ENCODE data around the gene CNPY1.
"Not testable (repeated sequence)": the region's sequence is repeated elsewhere in the genome, so short reads cannot be mapped to it uniquely, and the experiment has no call there.

The CNPY1 gene

DNA sequence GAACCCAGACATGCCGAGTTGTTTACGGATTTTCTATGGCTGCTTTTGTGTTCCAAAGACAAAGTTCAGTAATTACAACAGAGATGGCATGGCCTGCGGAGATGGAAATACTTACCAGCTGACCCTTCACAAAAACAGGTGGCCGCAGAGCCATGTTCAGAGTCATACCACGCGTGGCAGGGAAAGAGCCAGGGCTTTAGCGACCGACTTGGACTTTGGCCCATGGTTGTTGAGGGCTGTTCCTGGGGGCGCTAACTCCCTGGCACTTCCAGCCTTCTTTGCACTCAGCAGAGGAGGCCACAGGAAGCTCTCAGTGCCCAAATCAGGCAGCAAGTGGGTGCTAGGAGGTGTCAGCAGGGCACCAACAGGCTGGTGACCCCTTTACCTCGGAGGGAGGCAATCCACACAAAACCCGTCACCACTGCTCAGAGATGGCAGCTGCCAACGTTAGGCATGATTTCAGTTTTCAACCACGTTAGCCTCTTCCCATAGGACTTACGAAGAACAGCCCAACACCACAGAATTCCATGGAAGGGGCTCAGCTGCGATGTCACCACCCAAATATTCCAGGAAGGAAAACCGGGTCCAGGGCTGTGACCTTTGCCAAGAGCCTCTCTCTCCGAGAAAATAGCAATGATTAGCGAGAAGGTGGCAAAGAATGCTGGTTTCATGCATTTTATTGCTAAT, 21.4 kb upstream of the CNPY1 start:
- no peak for DNase-seq (ENCODE audit: low read depth in 2 of 2)

GRCh38 chr7:155566011-155566836, 19.9 kb upstream of the CNPY1 start:
- DNase-seq (ENCODE audit: low read depth in 2 of 2): no peak
- TF ChIP-seq, protein P1, sequence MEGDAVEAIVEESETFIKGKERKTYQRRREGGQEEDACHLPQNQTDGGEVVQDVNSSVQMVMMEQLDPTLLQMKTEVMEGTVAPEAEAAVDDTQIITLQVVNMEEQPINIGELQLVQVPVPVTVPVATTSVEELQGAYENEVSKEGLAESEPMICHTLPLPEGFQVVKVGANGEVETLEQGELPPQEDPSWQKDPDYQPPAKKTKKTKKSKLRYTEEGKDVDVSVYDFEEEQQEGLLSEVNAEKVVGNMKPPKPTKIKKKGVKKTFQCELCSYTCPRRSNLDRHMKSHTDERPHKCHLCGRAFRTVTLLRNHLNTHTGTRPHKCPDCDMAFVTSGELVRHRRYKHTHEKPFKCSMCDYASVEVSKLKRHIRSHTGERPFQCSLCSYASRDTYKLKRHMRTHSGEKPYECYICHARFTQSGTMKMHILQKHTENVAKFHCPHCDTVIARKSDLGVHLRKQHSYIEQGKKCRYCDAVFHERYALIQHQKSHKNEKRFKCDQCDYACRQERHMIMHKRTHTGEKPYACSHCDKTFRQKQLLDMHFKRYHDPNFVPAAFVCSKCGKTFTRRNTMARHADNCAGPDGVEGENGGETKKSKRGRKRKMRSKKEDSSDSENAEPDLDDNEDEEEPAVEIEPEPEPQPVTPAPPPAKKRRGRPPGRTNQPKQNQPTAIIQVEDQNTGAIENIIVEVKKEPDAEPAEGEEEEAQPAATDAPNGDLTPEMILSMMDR (IDR thresholded peaks at IDR 0.05; ENCODE audit: low read depth, low read length): no peak

More for the DNA sequence above, 21.4 kb upstream of the CNPY1 start:
- TF ChIP-seq, protein P1 (IDR thresholded peaks at IDR 0.05; ENCODE audit: low read depth, low read length): no peak
- no peak overlapping the region for H3K4me3 ChIP-seq (replicated peaks in 1 of 2; ENCODE audit: low read depth in 2 of 2, low read length in 2 of 2)

DNA sequence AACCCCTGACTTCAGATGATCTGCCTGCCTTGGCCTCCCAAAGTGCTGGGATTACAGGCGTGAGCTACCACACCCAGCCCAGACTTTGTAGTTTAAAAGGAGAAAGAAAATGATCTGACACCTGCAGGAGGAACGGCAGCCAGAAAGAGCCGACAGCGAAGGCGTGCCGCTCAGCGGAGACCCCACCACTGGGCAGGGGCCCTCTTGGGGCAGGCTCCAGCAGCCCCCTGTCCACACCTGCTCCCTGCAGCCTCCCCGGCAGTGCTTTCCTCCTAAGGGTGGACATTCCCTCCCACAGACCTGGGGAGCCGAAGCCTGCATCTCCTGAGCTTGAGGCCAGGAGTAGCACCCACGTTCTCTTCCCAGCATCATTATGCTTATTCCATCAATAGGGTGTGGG, 19.2 kb upstream of the CNPY1 start:
- TF ChIP-seq, protein P1 (IDR thresholded peaks at IDR 0.05; ENCODE audit: low read depth, low read length): no peak
- H3K4me3 ChIP-seq (replicated peaks in 1 of 2; ENCODE audit: low read depth in 2 of 2, low read length in 2 of 2): no peak overlapping the region
- no peak for DNase-seq (ENCODE audit: low read depth in 2 of 2)

More at GRCh38 chr7:155566011-155566836, 19.9 kb upstream of the CNPY1 start:
- H3K4me3 ChIP-seq (replicated peaks in 1 of 2; ENCODE audit: low read depth in 2 of 2, low read length in 2 of 2): no peak overlapping the region

DNA sequence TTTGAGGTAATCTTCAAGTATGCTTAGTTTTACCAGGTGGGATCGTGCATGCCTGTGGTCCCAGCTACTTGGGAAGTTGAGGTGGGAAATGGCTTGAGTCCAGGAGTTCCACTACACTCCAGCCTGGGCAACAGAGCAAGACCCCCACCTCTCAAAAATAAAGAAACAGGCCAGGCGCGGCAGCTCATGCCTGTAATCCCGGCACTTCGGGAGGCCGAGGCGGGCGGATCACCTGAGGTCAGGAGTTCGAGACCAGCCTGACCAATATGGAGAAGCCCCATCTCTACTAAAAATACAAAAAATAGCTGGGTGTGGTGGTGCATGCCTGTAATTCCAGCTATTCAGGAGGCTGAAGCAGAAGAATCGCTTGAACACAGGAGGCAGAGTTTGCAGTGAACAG, 16.6 kb upstream of the CNPY1 start:
- H3K4me3 ChIP-seq (replicated peaks in 1 of 2; ENCODE audit: low read depth in 2 of 2, low read length in 2 of 2); DNase-seq (ENCODE audit: low read depth in 2 of 2): not testable (repeated sequence)

- DNase-seq (ENCODE audit: low read depth in 2 of 2): no peak
- H3K4me3 ChIP-seq (replicated peaks in 1 of 2; ENCODE audit: low read depth in 2 of 2, low read length in 2 of 2): no peak overlapping the region
- TF ChIP-seq, protein P1 (IDR thresholded peaks at IDR 0.05; ENCODE audit: low read depth, low read length): no peak
Measured at GRCh38 chr7:155562106-155562505, 15.7 kb upstream of the CNPY1 start.

GRCh38 chr7:155560982-155561686, 14.8 kb upstream of the CNPY1 start:
- TF ChIP-seq, protein P1 (IDR thresholded peaks at IDR 0.05; ENCODE audit: low read depth, low read length): no peak
- no peak overlapping the region for H3K4me3 ChIP-seq (replicated peaks in 1 of 2; ENCODE audit: low read depth in 2 of 2, low read length in 2 of 2)
- no peak for DNase-seq (ENCODE audit: low read depth in 2 of 2)
